ENCODE data around the gene GPRC5B.

GPRC5B gene

DNA sequence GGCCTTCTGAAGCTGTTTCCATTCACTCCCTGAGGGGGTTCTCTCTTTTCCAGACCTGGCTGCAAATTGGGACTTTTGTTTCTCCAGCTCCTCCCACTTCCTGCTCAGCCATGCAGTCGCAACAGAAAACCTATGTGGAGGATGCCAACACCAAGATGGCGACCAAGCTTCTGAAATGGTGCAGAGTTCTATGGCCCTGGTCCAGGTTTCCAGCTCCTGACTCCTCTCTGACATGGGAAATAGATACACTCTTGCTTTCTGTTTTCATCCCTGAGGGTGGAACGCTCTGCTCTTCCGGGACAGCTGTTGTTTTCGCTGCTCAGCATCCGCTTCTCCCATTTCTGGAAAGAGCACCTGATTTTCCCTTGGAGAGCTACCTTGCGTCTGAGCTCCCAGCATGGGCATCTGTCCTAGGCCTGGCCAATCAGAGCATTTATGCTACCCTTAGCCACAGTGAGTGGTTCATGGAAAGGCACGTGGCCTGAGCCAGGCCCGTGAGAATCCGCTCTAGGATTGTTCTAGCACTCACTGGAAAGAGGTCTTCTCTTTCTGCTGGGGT, 8.1 kb downstream of the GPRC5B start:
- in situ Hi-C loops (cut with HindIII; ENCODE audit: low sequenced_read_pairs), result loop anchor here (25.0 kb wide), 1 partner anchor 164 kb away; the partner anchor contains the start of genes IQCK and KNOP1

DNA sequence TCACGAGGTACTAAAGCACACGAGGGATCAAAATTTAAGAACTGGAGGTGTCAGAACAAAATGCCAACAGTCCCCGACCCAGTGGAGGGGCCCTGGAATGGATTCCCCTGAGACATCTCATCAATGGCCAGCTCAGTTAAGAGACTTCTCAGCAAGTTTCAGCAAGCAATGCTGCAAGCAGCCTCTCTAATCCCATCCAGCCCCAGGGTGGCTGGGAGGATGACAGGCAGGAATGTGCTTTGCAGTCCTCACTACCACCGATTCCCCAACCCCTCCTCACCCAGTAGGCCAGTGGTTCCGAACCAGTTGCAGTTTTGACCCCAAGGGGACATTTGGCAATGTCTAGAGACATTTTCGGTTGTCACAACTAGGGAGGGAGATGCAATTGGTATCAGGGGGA, 8.7 kb downstream of the GPRC5B start:
- in situ Hi-C loops (cut with HindIII; ENCODE audit: low sequenced_read_pairs), result loop anchor here (25.0 kb wide), 1 partner anchor 164 kb away; the partner anchor contains the start of genes IQCK and KNOP1

DNA sequence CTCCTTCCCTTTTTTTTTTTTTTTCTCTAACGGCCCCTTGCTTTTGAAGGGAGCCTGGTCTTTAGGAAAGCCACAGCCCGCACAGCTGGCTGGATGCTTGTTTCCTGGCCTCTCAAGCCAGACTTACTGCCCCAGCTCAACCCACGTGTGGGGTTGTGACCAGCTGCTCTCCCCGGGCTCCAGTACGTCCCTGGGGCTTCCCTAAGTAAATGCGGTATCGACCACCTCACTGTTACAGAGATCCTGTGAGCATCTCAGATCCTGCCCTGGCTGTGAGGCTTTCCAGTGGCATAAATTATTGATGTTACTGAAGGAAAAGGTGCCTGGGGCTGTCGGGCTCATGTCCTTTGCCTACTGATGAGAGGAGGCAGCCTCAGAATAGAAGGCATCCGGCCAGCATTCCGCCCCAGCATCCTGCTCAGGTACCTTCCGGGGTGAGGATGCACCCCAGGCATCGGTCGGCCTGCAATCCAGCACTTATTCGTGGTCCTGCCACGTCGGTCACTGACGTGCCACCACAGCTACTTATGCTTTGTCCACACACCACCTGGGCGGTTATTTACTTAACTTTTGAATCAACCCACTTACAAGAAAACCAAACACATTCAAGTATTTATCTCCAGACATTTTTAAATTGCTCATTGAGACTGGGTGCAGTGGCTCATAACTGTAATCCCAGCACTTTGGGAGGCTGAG, 9.6 kb downstream of the GPRC5B start:
- in situ Hi-C loops (cut with HindIII; ENCODE audit: low sequenced_read_pairs), result loop anchor here (5.0 to 25.0 kb wide), 2 partner anchors 43 to 163 kb away; partner anchors contain the start of genes IQCK and KNOP1

DNA sequence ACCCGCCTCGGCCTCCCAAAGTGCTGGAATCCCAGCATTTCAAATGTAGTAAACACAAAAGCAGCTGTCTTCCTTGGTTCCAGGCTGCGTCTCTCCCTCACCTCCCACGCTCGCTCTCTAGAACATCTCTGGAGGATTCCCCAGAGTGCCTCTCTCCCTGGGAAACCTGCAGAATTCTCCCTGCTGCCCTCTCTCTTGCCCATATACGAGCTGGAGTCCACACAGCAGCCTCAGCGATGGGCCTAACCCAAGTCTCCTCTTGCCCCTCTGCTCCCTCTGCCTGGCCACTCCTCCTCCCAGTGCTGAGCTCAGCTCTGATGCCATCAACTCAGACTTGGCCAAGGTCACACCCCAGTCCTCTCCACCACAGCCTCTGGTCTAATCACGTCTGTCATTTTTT, 10.6 kb downstream of the GPRC5B start:
- in situ Hi-C loops (cut with HindIII; ENCODE audit: low sequenced_read_pairs), result loop anchor here (5.0 kb wide), 1 partner anchor 42 kb away; no protein-coding TSS in a partner anchor

DNA sequence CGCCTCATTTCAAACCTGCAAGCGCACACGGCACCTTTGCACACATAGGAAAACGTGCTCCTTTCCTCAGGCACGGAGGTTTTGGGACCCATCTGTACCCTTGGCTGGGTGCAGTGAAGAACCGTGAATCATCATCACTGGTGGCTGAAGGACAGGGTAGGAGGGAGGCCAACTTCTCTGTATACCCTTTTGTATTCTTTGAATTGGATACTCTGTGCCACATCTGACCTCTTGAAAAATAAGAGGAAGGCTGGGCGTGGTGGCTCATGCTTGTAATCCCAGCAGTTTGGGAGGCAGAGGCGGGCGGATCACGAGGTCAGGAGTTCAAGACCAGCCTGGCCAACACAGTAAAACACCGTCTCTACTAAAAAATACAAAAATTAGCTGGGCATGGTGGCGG, 11.7 kb downstream of the GPRC5B start:
- in situ Hi-C loops (cut with HindIII; ENCODE audit: low sequenced_read_pairs), result loop anchor here (5.0 kb wide), 1 partner anchor 41 kb away; no protein-coding TSS in a partner anchor

DNA sequence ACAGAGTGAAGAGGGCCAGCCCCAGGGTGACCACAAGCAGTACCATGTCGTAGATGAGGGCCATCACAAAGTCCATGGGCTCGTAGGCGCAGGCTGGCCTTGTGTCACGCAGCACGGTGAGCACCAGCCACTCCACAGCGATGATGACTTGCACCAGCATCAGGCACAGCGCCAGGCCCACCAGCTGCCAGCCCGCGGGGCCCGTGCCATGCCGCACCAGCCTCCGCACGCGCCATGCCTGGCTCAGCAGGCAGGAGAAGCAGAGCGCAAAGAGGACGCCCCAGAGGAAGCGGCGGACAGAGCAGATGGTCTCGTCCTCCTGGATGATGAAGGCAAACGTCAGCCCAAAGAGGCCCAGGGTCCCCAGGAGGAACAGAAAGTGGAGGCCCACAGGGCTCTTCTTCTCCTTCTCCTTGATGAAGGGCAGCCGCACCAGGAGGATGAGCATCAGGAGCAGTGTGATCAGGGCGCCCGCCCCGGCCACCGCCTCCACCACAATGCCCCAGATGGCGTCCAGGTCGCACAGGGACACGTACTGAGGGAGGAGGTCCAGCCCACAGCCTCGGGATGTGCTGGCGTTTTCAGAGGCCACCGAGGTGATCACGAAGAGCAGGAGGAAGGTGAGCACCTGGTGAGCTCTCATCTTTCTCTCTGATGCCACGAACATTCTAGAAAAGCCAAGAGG, 12.3 kb downstream of the GPRC5B start:
- in situ Hi-C loops (cut with HindIII; ENCODE audit: low sequenced_read_pairs), result loop anchor here (5.0 kb wide), 1 partner anchor 40 kb away; no protein-coding TSS in a partner anchor

DNA sequence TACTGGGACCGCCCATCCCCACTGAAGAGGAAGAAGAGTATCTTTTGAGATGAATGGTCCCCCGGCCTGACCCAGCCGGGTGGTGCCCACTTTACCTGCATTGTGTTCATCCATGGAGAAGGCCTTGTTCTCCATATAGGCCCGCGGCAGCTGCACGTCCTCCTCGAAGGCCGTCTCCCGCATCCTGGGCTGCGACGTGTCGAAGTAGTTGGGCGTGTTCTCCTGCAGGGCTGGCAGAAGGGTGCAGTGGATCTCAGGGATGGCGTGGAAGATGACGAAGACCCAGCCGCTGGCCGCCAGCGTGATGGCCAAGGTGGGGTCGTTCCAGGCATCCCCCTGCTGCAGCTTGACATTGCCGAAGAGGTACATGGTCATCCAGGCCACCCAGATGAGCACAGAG, 12.9 kb downstream of the GPRC5B start:
- in situ Hi-C loops (cut with HindIII; ENCODE audit: low sequenced_read_pairs), result loop anchor here (5.0 kb wide), 1 partner anchor 39 kb away; no protein-coding TSS in a partner anchor

DNA sequence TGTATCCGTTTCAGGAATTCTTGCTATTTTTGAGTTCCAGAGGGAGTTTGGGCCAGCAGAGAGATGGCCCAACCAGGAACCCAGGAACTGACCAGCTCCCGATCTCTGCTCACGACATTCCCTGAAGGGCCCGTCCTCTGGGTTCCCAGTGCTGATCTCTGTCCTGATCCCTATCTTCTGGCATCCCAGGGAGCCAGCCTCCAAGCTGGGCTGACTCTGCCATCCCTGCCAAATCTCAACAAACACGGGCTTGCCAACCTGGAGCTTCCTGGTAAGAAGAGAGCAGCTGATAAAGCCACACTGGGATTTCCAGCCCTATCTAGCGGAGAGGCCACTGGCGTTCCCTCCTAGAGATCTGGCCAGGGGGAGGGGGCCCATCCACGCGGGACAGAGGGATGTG, 16.2 kb downstream of the GPRC5B start:
- in situ Hi-C loops (cut with HindIII; ENCODE audit: low sequenced_read_pairs), result no loop called here

DNA sequence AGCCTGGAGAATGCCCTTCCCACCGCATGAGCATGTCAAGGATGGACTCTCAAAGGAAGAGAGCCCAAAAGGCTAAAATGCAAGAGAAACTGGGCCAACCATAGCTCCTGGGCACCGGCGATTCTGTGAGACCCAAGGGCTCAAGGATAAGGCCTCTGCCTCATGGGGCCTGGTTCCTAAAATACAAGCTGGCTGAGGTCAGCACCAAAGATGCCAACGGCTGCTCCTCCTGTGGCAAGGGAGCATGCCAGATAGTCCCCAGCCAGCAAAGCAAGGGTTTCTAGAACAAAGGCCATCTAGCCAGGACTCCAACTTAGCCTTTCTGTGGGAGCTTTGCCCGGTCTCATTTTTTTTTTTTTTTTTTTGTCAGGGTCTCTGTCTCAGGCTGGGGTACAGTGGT, 20.1 kb downstream of the GPRC5B start:
- in situ Hi-C loops (cut with HindIII; ENCODE audit: low sequenced_read_pairs), result no loop called here

DNA sequence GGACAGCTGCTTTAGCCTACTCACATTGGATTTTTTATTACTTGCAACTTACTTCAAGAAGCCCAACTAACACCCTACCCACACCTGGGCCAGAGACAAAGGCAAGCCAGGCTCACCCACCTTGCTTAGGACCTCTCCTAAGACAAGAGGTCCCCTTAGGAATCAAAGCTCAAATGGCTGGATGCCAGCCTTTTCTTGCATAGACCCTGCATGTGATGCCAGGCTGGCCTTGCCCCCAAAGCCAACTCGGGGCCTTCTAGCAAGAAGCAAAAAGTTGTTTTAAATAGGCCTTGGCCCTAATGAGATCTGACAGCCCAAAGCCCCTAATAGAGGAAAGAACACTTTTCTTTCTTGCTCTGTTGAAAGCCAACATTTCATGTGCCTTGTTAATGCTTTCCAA, 20.7 kb downstream of the GPRC5B start:
- in situ Hi-C loops (cut with HindIII; ENCODE audit: low sequenced_read_pairs), result no loop called here

DNA sequence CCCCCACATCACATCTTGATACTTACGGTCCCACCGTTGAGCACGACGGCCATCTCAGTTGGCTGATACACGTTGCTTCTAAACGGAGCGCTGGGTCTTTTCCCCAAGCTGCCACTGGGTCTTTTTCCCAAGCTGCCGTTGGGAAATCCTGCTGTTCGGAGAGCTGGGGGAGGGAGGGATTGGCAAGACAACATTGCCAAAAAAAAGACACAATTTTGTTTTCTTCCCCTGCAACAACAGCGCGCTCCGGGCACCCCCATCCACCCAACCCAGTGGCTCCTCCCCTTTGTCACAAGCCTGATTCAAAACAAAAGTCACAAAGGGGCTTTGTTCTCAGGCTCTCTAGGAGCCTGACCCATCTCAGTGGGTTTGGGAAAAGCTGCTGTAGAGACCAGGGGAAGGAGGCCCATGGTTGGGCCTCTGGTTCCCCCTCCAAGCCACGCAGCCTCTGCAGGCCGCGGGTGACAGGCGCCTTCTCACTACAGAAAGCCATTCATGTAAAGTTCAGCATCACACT, 22.8 kb downstream of the GPRC5B start:
- in situ Hi-C loops (cut with HindIII; ENCODE audit: low sequenced_read_pairs), result no loop called here

DNA sequence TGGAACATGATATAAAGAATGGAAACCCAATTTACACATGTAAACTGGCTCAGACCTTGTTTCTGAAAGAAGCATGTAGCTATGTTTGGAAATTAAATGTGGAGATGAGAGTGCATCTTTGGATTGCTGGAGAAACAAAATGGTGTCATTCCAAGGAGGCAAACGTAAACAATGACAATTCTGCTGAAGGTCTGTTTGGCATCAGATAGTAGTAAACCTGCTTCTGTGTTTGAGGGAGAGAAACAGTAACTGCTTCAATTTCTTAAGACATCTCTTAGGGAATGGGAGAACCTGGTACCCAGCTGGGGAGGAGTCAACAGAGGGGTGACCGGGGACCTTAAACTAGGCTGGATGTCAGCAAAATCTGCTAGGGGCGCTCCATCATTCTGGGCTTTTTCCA, 23.5 kb downstream of the GPRC5B start:
- in situ Hi-C loops (cut with HindIII; ENCODE audit: low sequenced_read_pairs), result no loop called here

DNA sequence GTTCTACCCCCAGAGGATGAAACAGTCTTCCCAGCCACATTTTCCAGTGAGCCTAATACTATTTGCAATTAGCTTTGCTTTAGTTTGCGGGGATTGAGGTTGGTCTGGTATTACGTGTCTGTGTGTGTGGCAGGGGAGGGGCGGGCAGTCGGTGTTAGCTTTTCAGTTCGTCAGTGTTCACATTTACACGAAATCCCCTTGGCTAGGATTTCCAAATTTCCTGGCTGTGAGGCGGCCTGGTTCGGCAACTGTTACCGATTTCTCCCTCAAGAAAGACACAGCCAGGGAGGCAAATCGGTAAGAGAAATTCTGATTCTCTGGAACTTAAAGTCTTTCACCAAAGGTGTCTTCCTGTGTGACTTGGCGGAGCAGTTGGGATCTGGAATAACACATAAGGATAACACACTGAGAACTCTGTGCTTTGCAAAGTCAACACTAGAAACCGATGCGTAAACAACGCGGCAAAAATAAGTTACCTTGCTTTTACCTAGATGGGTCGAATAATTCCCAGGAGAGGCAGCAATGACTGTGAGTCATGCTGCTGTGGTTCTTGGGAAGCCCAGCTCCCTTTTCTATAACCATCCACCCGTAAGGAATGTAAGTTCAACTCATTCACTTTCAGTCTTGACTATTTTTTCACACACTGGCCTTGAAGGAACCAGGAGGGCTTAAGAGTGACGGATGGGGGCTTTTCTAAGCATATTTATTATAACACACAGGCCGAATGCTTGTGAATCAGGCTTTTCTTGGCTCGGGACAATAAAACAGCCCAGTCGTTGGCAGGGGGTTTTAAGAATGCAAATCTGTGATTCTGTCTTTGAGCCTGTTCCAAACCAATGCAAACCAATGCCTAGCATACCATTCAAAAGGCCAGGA, 24.2 kb downstream of the GPRC5B start:
- in situ Hi-C loops (cut with HindIII; ENCODE audit: low sequenced_read_pairs), result no loop called here

DNA sequence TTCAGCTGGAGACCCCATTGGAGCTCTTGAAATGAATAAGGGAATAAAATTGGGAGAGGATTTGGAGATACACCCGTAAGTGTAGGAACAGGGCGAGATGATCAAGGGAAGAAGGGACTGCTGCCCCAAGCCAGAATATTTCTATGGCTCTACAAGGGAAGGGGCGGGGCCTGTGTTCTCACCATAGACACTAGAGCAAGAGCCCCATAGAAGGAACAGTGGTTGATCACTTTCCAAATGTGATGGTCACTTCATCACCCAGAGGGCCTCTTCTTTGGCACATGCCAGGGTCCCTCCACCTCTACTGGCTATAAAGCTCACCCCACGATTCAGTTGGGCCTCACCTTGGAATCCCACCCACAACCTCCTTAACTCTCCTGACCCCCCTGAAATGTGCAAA, 25.0 kb downstream of the GPRC5B start:
- in situ Hi-C loops (cut with HindIII; ENCODE audit: low sequenced_read_pairs), result no loop called here

DNA sequence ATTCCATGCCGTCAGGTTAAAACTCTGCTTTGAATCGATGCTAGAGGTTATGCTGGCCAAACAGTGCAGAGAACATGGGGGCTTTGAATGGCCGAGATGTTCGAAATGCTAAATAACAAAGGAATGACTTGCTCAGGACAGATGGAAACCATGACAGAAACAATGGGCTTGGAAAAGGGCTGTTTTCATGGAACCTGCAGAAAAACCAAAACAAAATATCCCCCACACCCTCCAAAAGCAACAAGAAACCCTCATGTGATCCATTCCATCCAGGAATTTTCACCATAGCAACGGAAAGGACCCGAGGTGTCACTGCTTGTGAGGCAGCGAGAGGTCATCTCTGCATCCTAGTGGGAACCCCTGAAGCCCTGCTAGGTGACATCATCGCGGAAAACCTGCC, 25.5 kb downstream of the GPRC5B start:
- in situ Hi-C loops (cut with HindIII; ENCODE audit: low sequenced_read_pairs), result no loop called here

DNA sequence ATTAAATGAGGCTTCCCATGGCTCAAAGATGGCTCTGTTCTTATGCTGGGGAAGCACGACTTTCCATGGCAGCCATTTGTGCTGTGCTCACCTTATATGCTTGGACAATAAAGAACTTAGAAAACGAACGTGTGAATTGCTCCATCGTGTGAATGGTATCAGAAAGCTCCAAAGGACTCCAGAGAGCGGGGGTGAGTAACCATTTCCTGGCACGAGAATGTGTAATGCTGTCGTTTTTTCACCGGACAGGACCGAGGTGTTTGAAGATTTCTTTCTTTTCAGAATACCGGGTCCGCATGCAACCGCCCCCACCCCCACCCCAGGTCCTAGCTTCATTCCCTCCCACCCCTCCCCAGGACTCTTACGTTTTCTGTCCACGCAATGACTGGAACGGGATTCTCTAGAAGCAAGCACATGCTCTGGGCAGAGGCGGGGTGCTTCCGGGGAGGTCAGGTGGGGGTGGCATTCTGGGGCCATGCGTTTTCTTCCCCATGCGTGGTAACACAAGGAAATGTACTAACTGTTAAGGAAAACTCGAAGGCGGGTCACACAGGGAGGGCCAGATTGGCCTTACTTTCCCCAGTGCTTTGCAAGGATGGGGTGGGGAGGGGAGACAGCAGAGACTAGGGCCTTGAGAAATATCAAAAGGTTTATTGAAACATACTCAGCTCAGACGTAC, 26.2 kb downstream of the GPRC5B start:
- in situ Hi-C loops (cut with HindIII; ENCODE audit: low sequenced_read_pairs), result no loop called here

DNA sequence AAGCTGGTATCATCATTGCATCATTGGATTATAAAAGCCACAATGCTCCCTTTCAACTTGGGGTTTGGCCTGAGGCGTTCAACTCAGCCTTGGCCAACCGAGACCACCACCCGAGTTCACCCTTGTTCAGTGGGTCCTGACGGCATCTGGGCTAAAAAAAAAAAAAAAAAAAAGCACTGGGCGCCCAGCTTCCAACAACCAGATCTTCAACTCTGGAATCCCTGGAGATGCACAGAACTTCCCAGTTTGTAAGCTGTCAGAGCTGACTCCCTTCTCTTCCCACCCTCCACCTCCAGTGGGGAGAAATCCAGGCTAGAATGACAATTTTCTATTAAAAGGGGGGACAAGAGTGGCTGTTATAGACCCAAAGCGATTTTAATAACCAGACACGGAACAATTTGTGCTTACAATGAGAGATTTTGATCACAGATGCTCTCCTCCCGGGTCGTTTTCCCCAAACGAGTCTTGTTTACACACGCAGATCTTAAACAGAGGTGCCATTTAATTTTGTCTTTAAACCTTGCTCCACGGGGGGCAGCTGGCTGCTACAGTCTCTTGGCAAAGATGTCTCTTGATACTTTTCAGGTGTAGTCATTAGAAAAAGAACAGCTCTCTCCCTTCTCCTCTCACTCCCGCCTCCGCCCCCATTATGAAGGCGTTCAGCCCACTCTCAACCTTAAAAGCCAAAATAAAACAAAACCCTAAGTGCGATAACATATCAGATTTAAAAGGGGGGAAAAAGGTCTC, 26.9 kb downstream of the GPRC5B start:
- in situ Hi-C loops (cut with HindIII; ENCODE audit: low sequenced_read_pairs), result no loop called here

DNA sequence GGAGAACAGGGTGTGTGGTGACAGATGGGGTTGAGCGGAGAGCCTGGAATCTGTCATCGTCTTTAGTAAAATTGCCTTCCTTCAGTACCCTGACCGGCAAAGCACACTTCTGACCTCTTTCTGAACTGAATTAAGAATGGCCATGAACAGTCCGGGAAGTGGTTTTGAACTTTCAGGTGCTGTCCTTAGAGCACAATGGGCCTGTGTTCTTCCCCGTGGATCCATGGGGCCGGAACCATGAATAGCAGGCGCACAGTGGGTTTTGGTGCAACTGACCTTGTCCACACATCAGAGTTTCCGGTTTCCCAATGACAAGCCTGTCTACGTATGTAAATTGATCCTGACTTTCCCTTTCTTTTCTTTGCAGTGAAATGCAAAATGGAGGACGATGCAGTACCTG, 28.5 kb downstream of the GPRC5B start:
- in situ Hi-C loops (cut with HindIII; ENCODE audit: low sequenced_read_pairs), result no loop called here

DNA sequence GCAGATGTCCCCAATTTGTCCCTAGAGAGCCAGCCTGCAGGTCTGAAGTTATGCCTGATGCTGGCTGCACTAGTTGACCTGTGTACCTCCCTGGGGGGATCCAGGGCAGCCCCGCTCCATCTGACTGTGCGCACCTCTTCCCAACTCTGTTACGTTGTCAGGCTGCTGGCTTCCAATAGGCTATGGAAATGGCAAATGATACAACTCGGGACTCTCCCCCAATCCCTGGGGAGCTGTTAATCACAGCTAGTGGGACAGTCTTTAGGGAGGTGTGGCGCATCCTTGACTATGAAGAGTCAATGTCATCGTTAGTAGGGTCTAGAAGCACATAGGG, 30.1 kb downstream of the GPRC5B start:
- in situ Hi-C loops (cut with HindIII; ENCODE audit: low sequenced_read_pairs), result no loop called here

Data from endothelial cell of hepatic sinusoid (primary cell).